Hepatocyte (in vitro differentiated cells): ENCODE measurements around the gene PDLIM4.

ENCODE experiments used
- CTCF ChIP-seq: fragments of 200-600 bp; sonication (generic); IDR thresholded peaks from 2 replicates; pipeline ENCODE4 v1.5.1; 2016; ENCODE audit warnings: antibody characterized with exemption, mild to moderate bottlenecking; ENCODE audit not compliant: poor library complexity
- EZH2phosphoT487 ChIP-seq: fragments of 200-600 bp; sonication (generic); IDR thresholded peaks from one replicate; pipeline ENCODE4 v1.6.1; 2018; ENCODE audit warnings: antibody characterized with exemption, mild to moderate bottlenecking, low read depth, moderate library complexity; ENCODE audit not compliant: unreplicated experiment, severe bottlenecking

GRCh38 chr5:132291026-132291425 lies 33.5 kb downstream of the PDLIM4 start:
- no peak for TF ChIP-seq CTCF
- TF ChIP-seq EZH2phosphoT487 = no peak
